GM18498 (cell line): ENCODE data around the gene FBXW5.

Experiments used
- ATAC-seq: cut with Tn5 transposase; IDR thresholded peaks from one replicate; pipeline ENCODE4 v1.9.1; 2021; ENCODE audit warnings: mild to moderate bottlenecking, moderate library complexity; ENCODE audit not compliant: unreplicated experiment

The FBXW5 gene

GRCh38 chr9:136962163-136962562, 17.6 kb upstream of the FBXW5 start:
- ATAC-seq = no peak

- no peak for ATAC-seq
Observed at GRCh38 chr9:136961279-136962065, 16.9 kb upstream of the FBXW5 start.

GRCh38 chr9:136960938-136961275, 16.4 kb upstream of the FBXW5 start:
- no peak for ATAC-seq

GRCh38 chr9:136960212-136960937, 15.8 kb upstream of the FBXW5 start:
- no peak for ATAC-seq

- no peak for ATAC-seq
Observed at GRCh38 chr9:136958898-136959850, 14.6 kb upstream of the FBXW5 start.

GRCh38 chr9:136958473-136958872, 13.9 kb upstream of the FBXW5 start:
- no peak for ATAC-seq

GRCh38 chr9:136957901-136958300, 13.4 kb upstream of the FBXW5 start:
- ATAC-seq = no peak

GRCh38 chr9:136957461-136957860, 12.9 kb upstream of the FBXW5 start:
- ATAC-seq = no peak

GRCh38 chr9:136956604-136957003, 12.1 kb upstream of the FBXW5 start:
- ATAC-seq = no peak

GRCh38 chr9:136955943-136956335, 11.4 kb upstream of the FBXW5 start:
- ATAC-seq = no peak

- no peak for ATAC-seq
Observed at GRCh38 chr9:136955202-136955942, 10.8 kb upstream of the FBXW5 start.

GRCh38 chr9:136954270-136955083, 9.9 kb upstream of the FBXW5 start:
- ATAC-seq = no peak

- no peak for ATAC-seq
Observed at GRCh38 chr9:136953771-136954269, 9.3 kb upstream of the FBXW5 start.

- ATAC-seq = no peak
Observed at GRCh38 chr9:136952876-136953770, 8.6 kb upstream of the FBXW5 start.

- no peak for ATAC-seq
Observed at GRCh38 chr9:136952321-136952850, 7.8 kb upstream of the FBXW5 start.

GRCh38 chr9:136951541-136952320, 7.2 kb upstream of the FBXW5 start, which contains the start of gene LCN12:
Gene LCN12 (plus strand): TSS chr9:136952273. CDS start chr9:136952328, 55 bp downstream.
- ATAC-seq = no peak

- ATAC-seq = no peak
Observed at GRCh38 chr9:136950656-136951276, 6.2 kb upstream of the FBXW5 start.
